NCI-H146 treated with DMSO at 0.1 percent for 48 hours (cell line): ENCODE results near the gene SLC25A29.
"Not testable (repeated sequence)": the region's sequence is repeated elsewhere in the genome, so short reads cannot be mapped to it uniquely, and the experiment has no call there.

ENCODE experiments used
- DNase-seq: peaks from one replicate; lab custom pipeline; 2025; ENCODE audit not compliant: unreplicated experiment; lab: John Stamatoyannopoulos, UW

The SLC25A29 gene

DNA sequence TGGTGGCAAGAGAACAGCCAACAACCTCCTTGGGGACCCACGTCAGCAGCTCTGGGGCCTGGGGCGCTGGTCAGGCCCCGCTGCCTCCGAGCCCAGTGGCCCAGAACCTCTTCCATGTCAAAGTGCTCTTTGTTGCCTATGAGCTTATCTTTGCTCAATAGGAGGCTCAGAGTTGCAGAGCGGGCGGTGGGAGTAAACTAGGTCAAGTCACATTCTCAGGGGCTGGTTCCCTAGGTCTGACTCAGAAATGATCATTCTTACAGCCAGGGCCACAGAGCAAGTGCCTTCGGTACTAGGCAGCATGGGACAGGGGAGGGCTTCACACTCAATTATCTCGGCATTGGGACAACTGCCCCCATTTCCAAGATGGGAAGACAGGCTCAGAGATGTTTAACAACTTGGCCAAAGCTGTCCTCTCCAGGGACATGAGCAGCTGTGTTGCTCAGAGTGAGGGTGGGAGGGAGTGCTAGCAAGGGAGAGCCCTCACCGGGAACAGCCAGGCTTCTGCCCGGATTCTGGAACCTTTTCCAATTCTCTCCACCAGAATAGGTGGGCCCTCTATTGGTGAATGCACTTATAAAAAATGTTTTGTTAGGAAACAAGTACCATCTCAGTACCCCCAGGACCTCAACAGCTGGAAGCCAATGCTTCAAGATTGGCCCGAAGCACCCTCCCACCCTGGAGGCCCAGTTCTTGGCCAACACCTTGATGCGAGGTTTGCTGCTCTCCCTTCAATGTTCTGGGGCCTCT lies 11.9 kb downstream of the SLC25A29 start:
- DNase-seq, result no peak

DNA sequence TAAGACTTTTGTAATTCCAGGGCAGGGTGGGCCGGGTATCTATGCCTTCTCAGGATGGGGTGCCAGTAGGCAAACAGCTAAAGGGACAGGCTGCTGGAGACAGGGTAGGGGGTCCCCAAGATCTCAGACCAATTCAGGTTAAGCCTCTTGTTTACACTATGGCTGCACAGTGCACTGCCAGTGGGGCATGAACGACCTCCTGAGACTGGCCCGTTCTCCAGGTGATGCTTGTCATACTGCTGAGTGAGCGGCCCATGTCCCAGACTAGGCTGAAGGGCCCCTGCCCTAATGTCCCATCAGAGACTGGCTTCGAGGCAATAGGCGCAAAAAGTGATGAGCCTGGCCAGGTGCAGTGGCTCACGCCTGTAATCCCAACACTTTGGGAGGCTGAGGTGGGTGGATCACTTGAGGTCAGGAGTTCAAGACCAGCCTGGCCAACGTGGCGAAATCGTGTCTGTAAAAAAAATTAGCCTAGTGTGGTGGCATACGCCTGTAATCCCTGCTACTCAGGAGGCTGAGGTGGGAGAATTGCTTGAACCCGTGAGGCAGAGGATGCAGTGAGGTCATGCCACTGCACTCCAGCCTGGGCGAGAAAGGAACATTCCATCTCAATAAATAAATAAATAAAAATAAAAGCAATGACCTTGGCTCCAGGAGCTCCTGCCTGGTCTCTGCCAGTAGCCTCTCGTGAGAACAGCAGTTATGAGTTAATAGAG lies 12.6 kb downstream of the SLC25A29 start:
- DNase-seq, result no peak

GRCh38 chr14:100292776-100293461 lies 13.3 kb downstream of the SLC25A29 start:
- DNase-seq, result no peak

GRCh38 chr14:100292301-100292775 lies 13.9 kb downstream of the SLC25A29 start:
- DNase-seq, result no peak

DNA sequence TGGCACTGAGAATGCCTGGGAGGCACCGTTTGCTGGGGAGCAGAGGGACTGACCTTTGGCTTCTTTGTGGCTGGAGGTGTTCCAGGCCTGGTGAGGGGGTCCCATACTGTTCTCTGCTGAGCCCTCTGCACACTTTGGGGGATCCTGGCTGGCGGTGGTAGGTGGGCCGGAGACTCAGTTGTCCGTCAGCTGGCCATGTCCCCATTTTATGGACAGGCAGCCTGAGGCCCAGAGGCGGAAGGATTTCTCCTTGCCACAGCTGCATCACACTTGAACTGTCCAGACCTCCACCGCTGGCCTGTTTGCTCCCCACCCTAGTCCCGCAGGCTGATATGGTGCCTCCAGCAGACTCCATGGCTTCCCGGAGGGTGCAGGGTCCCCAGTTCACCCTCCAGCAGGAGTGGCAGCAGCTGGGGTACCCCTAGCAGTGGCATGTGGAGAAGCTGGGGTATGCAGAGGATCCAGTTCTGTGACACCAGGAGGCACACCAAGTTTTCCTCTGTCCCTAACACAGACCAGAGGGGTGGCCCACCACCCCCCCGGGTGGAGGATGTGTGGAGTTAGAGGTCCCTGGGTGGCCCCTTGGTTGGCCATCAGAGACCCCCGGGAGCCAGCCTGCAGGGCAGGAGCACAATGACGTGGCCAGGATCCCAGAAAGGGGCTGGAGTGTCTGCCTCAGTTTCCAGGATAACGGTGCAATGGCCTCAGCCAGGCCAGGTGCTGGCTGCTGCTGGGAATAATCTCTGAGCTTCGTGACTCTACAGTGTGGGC lies 14.8 kb downstream of the SLC25A29 start:
- no peak for DNase-seq

- no peak for DNase-seq
Observed at GRCh38 chr14:100290607-100291304, 15.5 kb downstream of the SLC25A29 start.

DNA sequence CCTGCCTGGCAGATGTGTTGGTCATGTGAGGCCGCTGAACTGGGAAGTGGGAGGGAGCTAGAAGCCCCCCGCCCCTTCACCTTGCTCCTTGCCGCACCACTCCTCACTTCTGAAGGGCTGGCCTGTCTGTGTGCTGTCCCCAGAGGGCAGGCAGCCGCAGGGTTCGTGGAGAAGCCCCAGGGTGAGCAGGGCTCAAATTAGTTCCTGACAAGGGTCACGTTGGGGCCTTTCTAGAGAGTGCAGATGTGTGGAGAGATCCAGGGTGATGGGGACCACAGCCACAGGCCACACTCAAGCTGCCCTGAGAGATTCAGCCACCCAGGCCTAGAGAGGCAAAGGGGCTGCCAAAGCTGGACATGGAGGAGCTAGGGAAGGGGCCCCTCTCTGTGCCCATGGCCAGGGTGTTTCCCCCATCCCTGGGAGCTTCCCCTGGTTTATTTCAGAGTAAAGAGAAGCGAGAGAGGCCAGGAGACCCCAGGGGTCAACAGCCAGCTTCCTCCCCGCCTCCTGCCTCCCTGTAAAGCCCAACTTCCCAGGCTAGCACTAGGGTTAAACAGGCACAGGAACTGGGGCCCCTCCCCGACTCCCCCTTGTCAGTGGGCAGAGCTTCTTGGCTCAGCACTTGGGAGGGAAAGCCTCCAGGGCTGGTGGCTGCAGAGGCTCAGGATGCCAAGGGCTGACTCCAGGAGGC lies 16.2 kb downstream of the SLC25A29 start:
- DNase-seq, result no peak

DNA sequence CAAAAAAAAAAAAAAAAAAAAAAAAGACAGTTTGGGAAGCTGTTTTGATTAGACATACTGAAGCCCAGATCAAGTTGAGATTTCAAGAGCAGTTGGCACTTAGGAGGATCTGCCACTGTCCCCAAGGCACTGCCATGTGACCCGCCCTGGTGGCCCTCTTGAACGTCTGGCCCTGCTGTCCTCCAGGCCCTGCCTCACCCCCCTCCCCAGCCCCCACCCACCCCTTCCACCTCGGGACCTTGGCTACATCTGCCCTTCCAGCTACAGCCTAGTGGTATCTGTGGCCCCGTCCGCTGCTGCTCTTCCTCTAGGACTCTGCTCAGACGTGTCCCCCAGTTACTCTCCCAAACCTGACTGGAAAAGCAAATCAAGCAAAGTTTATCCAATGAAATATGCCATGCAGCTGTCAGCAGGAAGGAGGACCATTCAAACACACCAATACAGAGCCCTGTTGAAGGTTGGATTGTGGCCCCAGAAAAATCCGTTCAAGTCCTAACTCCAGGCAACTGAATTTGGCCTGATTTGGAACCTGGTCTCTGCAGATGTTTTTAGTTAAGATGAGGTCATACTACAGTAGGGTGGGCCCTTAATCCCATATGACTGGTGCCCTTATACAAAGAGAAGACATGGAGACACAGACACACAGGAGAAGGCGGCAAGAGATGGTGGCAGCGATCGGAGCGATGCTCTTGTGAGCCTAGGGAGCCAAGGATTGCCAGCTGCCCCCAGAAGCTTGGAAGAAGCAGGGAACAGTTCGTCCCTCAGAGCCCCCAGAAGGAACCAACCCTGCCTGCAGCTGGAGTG lies 17.7 kb downstream of the SLC25A29 start:
- DNase-seq, result no peak

DNA sequence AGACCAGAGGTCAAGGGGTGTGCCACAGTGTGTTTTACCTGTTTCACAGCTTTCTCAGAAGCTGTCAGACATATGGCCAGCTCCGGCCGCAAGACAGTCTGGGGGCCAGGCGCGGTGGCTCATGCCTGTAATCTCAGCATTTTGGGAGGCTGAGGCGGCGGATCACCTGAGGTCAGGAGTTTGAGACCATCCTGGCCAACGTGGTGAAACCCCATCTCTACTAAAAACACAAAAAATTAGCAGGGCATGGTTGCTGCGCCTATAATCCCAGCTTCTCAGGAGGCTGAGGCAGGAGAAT lies 18.3 kb downstream of the SLC25A29 start:
- DNase-seq, result not testable (repeated sequence)

- no peak for DNase-seq
Observed at GRCh38 chr14:100287202-100287997, 18.8 kb downstream of the SLC25A29 start.

DNA sequence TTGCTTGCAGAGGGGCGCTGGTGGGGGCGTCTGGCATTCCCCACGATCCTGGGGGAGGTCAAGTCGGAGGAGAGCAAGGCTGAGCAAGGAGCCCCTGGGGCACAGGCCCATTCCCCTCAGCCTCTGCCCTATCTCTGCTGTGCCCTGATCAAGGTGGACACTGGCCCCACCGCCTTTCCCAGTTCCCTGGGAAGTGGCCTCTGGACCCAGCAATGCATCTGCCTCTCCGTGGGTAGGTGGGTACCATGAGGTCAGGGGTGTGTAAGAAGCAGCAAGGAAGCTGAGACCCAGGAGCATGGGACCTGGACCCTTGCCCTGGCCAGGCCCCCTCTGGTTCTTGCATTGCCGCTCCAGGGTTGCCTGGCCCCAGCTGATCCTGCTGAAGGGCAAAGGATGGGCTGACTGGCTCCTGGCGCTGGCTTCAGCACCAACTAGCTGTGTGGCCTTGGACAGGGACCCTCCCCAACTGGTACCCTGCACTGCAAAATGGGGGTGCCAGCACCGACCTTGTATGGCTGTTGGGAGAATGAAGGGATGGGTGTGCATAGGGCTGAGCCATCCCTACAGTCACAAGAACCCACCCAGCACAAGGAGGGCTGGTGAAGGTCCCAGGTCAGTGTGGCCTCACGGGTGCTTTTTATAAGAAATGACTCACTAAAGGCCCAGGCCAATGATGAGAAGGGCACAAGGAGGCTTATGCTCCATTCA lies 19.6 kb downstream of the SLC25A29 start:
- DNase-seq, result no peak

- no peak for DNase-seq
Observed at GRCh38 chr14:100285913-100286400, 20.3 kb downstream of the SLC25A29 start.

- DNase-seq, result no peak
Observed at GRCh38 chr14:100285021-100285912, 21.0 kb downstream of the SLC25A29 start.

- DNase-seq, result no peak
Observed at GRCh38 chr14:100283984-100284881, 22.0 kb downstream of the SLC25A29 start.

- DNase-seq, result not testable (repeated sequence)
Observed at GRCh38 chr14:100283436-100283835, 22.8 kb downstream of the SLC25A29 start.
